ENCODE results near the gene FAM13A. TPM values are rescaled to one million over a fixed set of nuclear protein-coding genes. Genes with fewer than 3 reads are reported as not detected.

The FAM13A gene
- polyA plus RNA-seq, 1 donor from 2014 or later = 4.0 TPM

- TF ChIP-seq REST (IDR thresholded peaks at IDR 0.05; ENCODE audit: borderline replicate concordance) (no peak), SMC3 (conservative IDR thresholded peaks at IDR 0.05; ENCODE audit: poor library complexity) (no peak), POLR2AphosphoS5 (IDR thresholded peaks at IDR 0.05) (no peak), CTCF (IDR thresholded peaks at IDR 0.05; ENCODE audit: poor library complexity, severe bottlenecking) (no peak), RAD21 (conservative IDR thresholded peaks at IDR 0.05) (no peak)
- Histone ChIP-seq H3K79me2 (replicated peaks; ENCODE audit: insufficient read depth, low read length) (no peaks in the 10 kb centered on the region), H3K27ac (ENCODE audit: low read length) (no peak overlapping the region), H3K36me3 (ENCODE audit: insufficient read depth, low read length) (no peaks in the 10 kb centered on the region), H3F3A (ENCODE audit: insufficient read depth, low read length, poor library complexity, severe bottlenecking) (no peaks in the 10 kb centered on the region), H4K20me1 (ENCODE audit: insufficient read depth) (no peaks in the 10 kb centered on the region), H3K27me3 (ENCODE audit: insufficient read depth, low read depth, low read length) (no peaks in the 10 kb centered on the region), H3K4me3 (ENCODE audit: low read length) (no peak overlapping the region), H2AFZ (ENCODE audit: low read depth, low read length) (no peak overlapping the region), H3K9me2 (ENCODE audit: insufficient read depth, low read length) (no peaks in the 10 kb centered on the region), H3K9me3 (ENCODE audit: low read length) (no peaks in the 10 kb centered on the region), H3K4me2 (ENCODE audit: low read length) (no peak overlapping the region), H3K9ac (ENCODE audit: low read length) (no peak overlapping the region)
Observed at GRCh38 chr4:89008166-89008565, 48.8 kb downstream of the FAM13A start.

DNA sequence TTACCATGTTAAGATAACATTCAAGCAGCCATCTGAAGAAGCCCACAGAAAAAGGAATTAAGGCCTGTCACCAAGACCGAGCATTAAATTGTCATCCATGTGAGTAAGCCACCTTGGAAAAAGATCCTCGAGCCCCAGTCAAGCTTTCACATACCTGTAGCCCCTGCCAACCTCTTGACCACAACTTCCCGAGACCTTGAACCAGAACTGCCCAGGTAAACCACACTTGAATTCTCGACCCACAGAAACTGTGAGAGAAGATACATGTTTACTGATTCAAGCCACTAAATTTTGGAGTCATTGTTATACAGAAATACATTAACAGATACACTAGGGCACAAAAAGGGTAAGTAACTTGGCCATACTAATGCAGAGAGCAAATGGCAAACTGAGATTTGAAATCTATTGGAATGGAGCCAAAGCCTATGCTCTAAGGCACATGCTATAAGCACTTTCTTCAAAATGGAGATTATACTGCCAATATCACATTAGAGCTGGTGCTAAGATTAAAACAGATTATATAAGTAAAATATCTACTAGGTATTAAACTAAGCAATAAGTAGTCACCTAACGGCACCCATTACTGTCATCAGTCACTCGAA, 49.5 kb downstream of the FAM13A start:
- H3K27ac ChIP-seq (ENCODE audit: low read length) = no peak overlapping the region
- H2AFZ ChIP-seq (ENCODE audit: low read depth, low read length) = no peak overlapping the region
- H3K27me3 ChIP-seq (ENCODE audit: insufficient read depth, low read depth, low read length) = no peaks in the 10 kb centered on the region
- H3K9me3 ChIP-seq (ENCODE audit: low read length) = no peaks in the 10 kb centered on the region
- TF ChIP-seq EZH2 (IDR thresholded peaks at IDR 0.05; ENCODE audit: borderline replicate concordance, insufficient read depth, low read length, poor library complexity, severe bottlenecking) (no peak), CTCF (IDR thresholded peaks at IDR 0.05; ENCODE audit: poor library complexity, severe bottlenecking) (no peak), SMC3 (conservative IDR thresholded peaks at IDR 0.05; ENCODE audit: poor library complexity) (no peak), REST (IDR thresholded peaks at IDR 0.05; ENCODE audit: borderline replicate concordance) (no peak), MXI1 (conservative IDR thresholded peaks at IDR 0.05; ENCODE audit: poor library complexity, severe bottlenecking) (no peak), RAD21 (conservative IDR thresholded peaks at IDR 0.05) (no peak), EP300 (conservative IDR thresholded peaks at IDR 0.05; ENCODE audit: poor library complexity, severe bottlenecking) (no peak), TAF1 (IDR thresholded peaks at IDR 0.05; ENCODE audit: low read depth) (no peak), POLR2AphosphoS5 (IDR thresholded peaks at IDR 0.05) (no peak)
- H3K4me2 ChIP-seq (ENCODE audit: low read length) = no peak overlapping the region
- H3K9ac ChIP-seq (ENCODE audit: low read length) = no peak overlapping the region
- H3K79me2 ChIP-seq (replicated peaks; ENCODE audit: insufficient read depth, low read length) = no peaks in the 10 kb centered on the region
- no peaks in the 10 kb centered on the region for H3K36me3 ChIP-seq (ENCODE audit: insufficient read depth, low read length)
- H4K20me1 ChIP-seq (ENCODE audit: insufficient read depth) = no peaks in the 10 kb centered on the region
- H3F3A ChIP-seq (ENCODE audit: insufficient read depth, low read length, poor library complexity, severe bottlenecking) = no peaks in the 10 kb centered on the region
- H3K4me3 ChIP-seq (ENCODE audit: low read length) = no peak overlapping the region
- H3K9me2 ChIP-seq (ENCODE audit: insufficient read depth, low read length) = no peaks in the 10 kb centered on the region
